GM21381 (cell line): Measurements from ENCODE around the gene THY1.

ENCODE experiments used
- ATAC-seq: cut with Tn5 transposase; IDR thresholded peaks from one replicate; pipeline ENCODE4 v1.9.1; 2021; ENCODE audit warnings: mild to moderate bottlenecking, moderate library complexity; ENCODE audit not compliant: unreplicated experiment

Gene THY1

DNA sequence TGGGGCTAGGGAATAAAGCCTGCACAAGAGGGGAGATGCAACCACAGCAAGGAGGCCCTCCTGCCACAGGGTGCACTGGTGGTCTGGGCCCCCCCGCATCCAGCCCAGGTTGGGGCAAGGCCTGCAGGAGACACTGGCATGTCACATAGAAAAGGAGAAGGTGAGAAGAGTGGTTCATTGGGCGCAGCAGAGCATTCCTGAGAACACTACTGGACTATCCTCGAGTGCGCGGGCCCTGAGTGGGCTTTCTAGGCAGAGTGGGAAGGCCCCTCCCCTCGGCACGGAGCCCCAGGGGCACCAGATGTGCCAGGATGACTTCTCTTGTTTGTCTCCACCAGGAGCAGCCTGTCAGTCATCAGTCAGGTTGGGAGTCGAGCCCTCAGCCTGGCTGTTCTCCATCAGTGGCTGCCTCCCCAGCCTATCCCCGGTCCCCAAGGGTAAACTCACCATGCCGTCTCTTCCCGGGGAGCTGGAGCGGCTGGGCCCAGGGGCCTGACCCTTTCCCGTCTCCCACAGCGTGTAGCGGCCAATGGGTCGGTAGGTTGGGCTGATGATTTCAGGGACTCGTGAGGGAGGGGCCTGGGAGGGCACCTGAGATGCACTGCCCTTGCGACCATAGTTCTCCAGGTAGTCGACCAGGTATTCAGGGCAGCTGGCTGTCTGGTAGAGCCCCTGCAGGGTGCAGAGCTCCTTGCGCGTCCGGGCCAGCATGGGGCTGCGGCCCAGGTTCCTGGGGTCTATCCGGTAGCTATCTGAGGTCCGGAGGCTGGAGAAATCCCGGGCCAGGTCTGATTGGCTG is 50.5 kb downstream of the THY1 start:
- no peak for ATAC-seq

DNA sequence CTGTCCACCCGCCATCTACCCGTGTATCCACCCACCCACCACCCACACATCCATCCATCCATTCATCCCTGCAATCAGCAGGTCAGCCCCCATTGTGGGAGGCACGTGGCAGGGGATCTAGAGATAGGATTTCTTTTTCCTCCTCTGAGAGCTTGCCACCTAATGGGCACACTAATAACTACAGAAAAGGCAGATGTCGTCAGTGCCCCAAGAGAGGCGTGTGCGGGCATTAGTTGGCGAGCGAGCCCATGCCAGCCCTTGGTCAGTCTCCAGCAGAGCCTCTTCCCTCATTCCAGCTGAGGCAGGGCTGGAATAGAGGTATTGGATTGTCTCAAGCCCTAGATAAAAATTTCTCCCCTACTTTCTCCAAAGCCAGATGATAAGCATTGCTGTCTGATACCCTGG is 51.2 kb downstream of the THY1 start:
- ATAC-seq: no peak

DNA sequence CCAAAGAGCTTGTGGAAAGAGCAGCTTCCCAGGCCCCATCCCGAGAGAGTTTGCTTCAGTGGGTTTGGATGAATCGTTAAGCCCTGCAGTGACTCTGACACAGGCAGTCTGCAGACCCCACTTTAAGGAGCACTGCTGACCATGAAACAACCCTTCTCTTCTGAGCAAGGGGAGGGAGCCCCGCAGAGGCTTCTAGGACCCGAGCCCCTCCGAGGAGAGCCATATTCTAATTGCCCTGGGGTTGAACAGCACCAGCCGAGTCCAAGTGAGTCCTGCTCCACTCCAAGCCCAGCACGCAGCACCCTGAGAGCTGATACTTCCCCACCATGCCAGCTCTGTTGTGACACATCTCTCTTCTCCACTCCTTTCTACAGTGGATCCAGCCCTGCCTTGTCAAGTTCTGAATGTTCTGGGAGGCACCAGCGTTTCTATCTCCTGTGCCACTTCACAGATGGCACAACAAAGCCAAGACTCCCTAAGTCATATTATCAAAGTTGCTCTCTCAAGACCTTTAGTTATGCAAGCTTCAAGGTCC is 51.8 kb downstream of the THY1 start:
- no peak for ATAC-seq

DNA sequence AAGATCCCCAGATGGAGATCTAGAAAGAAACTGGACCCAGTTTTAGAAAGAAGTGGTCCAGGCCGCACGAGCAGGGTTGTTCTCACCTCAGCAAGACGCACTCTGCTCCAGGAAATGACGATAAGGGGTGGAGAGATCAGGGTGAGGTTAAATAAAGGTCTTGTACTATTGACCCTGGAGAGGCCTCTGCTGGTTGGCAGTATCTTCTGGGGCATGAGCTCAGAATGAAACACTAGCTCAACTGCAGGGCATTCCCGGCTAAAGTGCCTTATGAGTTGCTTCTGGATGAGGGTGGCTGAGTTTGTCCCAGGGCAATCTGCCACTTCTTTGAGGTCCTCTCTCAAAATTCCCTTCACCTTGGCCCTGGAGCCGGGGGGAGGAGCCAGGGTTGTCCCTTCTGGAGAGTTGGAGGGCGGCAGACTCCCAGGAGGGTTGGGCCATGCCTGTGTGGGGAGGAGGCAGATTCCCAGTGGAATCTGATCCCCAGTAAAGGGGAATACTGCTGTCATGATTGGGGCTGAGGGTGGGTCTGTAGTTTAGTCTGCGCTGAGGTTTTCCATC is 52.4 kb downstream of the THY1 start:
- no peak for ATAC-seq

DNA sequence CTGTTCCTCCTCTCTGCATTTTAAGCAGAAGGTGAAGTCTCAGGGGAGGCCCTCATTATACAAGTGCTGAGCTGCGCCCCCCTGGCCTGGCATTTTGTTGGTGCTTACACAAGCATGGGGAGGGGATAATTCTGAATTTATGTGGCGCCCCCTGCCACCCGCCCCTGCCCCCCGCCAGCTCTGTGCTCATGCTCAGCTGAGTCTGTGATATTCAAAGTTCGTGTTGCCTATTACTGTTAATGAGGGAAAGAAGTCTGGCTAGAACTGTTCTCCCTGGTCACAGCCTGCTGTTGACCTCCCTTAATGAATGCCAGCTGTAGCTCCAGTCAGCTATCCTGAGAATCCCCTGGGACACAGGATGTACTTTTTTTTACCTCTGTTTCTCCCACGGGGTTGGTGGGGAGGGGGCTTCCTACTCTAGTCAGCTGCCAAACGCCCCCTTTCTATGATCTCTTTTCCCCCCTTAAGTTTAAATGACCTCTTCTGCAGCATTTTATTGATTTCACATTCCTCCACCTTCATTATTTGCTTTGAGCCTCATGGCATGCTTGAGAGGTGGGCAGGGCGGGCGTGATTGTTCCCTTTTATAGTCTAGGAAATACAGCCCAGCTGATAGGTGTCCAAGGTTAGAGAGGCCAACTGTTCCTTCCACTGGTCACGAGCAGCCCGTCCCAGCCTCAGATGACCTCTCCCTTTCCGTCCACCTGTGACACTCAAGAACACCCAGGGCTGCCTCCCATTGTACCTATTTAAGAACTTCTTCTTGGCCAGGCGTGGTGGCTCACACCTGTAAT is 53.6 kb downstream of the THY1 start:
- no peak for ATAC-seq

DNA sequence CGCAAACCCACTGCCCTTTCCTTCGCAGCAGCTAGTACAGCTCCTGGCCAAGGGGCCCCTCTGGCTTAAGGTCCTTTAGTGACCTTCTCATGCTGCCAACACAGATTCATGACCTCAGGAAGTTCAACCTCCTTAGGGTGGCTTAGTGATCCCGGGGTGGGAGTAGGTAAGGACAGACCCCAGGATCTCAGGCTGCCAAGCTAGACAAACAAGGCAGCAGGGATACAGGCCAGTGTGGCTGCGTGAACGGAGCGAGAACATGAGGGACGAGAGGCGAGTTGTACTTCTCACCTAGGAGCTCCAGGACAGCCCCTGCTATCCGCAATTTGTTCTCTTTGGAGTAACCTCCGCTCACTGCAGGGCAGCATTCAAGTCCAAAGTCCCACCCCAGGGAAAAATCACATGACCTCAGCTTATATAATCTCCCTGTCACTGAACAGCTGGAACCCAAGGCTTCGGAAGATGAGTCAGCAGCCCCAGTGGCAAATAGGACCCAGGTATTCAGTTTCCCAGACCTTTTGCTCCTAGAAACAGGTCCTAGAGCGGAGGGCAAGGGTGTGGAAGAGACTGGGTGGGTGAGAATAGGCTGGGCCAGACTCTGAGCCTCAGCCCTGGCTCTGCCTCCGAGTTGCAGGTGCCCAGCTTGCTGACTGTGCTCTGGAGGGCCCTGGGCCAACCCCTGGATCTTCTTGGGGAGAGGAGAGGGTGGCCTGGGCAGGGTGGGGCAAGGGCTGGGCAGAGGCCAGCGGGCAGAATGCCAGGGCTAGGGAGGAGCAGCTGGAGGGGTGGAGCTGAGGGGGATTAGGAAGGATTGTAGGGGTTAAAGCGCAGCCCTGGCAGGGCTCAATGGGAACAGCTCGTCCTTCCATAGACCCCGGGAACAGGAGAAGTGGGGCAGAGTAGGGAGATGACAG is 54.6 kb downstream of the THY1 start:
- ATAC-seq: no peak

DNA sequence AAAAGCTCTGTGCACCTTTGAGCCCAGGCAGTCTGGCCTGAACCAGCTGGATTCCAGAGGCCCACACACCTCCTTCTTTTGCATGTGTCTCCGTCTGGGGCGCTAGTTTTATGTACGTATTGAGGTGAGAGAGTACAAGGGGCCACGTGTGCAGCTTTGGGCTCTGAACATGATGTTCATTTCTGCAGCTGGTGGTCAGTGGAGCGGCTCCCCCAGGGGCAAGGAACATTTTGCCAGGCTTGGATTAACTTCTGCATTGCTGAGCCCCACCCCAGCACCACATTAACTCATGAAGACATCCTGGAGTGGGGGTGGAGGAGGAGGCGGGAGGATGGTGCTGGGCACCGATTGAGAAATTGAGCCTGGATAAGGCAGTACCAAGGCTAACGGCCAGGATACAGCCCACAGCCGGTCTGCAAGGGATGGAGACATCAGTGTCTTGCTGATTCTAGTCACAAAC is 55.3 kb downstream of the THY1 start:
- no peak for ATAC-seq
